ENCODE data around the gene SERPINA4.

GRCh38 chr14:94597788-94598187 is 36.5 kb downstream of the SERPINA4 start:
- TF ChIP-seq CTCF (IDR thresholded peaks at IDR 0.05 in 2 of 3, conservative IDR thresholded peaks at IDR 0.05 in 1 of 3; ENCODE audit: borderline replicate concordance in 1 of 3, insufficient read depth in 1 of 3, low read depth in 2 of 3, low read length in 2 of 3) (no peak), EZH2 (IDR thresholded peaks at IDR 0.05) (no peak), ZNF274 (IDR thresholded peaks at IDR 0.05; ENCODE audit: low read depth, low read length) (no peak), POLR2AphosphoS5 (IDR thresholded peaks at IDR 0.05; ENCODE audit: low read depth, low read length) (no peak), CEBPB (IDR thresholded peaks at IDR 0.05; ENCODE audit: low read depth) (no peak), EZH2phosphoT487 (IDR thresholded peaks at IDR 0.05; ENCODE audit: borderline replicate concordance) (no peak), RAD21 (IDR thresholded peaks at IDR 0.05; ENCODE audit: low read depth) (no peak), TCF7L2 (IDR thresholded peaks at IDR 0.05; ENCODE audit: borderline replicate concordance, extremely low read depth, insufficient read depth, insufficient read length) (no peak), SIN3A (IDR thresholded peaks at IDR 0.05; ENCODE audit: low read depth) (no peak)
- TF ChIP-seq, protein P1, sequence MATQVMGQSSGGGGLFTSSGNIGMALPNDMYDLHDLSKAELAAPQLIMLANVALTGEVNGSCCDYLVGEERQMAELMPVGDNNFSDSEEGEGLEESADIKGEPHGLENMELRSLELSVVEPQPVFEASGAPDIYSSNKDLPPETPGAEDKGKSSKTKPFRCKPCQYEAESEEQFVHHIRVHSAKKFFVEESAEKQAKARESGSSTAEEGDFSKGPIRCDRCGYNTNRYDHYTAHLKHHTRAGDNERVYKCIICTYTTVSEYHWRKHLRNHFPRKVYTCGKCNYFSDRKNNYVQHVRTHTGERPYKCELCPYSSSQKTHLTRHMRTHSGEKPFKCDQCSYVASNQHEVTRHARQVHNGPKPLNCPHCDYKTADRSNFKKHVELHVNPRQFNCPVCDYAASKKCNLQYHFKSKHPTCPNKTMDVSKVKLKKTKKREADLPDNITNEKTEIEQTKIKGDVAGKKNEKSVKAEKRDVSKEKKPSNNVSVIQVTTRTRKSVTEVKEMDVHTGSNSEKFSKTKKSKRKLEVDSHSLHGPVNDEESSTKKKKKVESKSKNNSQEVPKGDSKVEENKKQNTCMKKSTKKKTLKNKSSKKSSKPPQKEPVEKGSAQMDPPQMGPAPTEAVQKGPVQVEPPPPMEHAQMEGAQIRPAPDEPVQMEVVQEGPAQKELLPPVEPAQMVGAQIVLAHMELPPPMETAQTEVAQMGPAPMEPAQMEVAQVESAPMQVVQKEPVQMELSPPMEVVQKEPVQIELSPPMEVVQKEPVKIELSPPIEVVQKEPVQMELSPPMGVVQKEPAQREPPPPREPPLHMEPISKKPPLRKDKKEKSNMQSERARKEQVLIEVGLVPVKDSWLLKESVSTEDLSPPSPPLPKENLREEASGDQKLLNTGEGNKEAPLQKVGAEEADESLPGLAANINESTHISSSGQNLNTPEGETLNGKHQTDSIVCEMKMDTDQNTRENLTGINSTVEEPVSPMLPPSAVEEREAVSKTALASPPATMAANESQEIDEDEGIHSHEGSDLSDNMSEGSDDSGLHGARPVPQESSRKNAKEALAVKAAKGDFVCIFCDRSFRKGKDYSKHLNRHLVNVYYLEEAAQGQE (IDR thresholded peaks at IDR 0.05; ENCODE audit: low read depth), result no peak

All from HCT116 (cell line).